Measurements from ENCODE around the gene DNAH10. TPM values are rescaled to one million over a fixed set of nuclear protein-coding genes. Genes with fewer than 3 reads are reported as not detected.

Gene DNAH10
- total RNA-seq, 1 experiment from 2014 or later: 0.30 TPM

- Histone ChIP-seq H3K9ac (ENCODE audit: low read length) (no peak overlapping the region), H3K4me1 (ENCODE audit: low read length) (no peaks in the 10 kb centered on the region), H3K9me3 (ENCODE audit: low read length) (no peaks in the 10 kb centered on the region), H3K9me2 (replicated peaks; ENCODE audit: insufficient read depth, low read length) (no peaks in the 10 kb centered on the region), H3K4me2 (ENCODE audit: low read depth, low read length, poor library complexity, severe bottlenecking) (no peak overlapping the region), H3K27ac (ENCODE audit: low read length) (no peak overlapping the region), H3K4me3 (ENCODE audit: low read length) (no peak overlapping the region), H4K20me1 (ENCODE audit: insufficient read depth, low read depth, low read length) (no peaks in the 10 kb centered on the region), H2AFZ (ENCODE audit: low read length) (no peak overlapping the region), H3K79me2 (ENCODE audit: low read length) (no peaks in the 10 kb centered on the region), H3K27me3 (ENCODE audit: low read length) (no peaks in the 10 kb centered on the region), H3K36me3 (ENCODE audit: insufficient read depth, low read length) (peaks cover 50% of the 10 kb centered on the region)
- DNase-seq: no peak
Measured at GRCh38 chr12:123750159-123750656, 11.9 kb upstream of the DNAH10 start.

GRCh38 chr12:123752046-123752445 lies 10.1 kb upstream of the DNAH10 start:
- H3K27me3 ChIP-seq (ENCODE audit: low read length): no peaks in the 10 kb centered on the region

GRCh38 chr12:123754041-123754772 lies 7.9 kb upstream of the DNAH10 start:
- Histone ChIP-seq H3K9me3 (ENCODE audit: low read length) (no peaks in the 10 kb centered on the region), H3K9ac (ENCODE audit: low read length) (no peak overlapping the region), H3K9me2 (replicated peaks; ENCODE audit: insufficient read depth, low read length) (no peaks in the 10 kb centered on the region), H3K4me1 (ENCODE audit: low read length) (no peaks in the 10 kb centered on the region), H3K4me3 (ENCODE audit: low read length) (no peak overlapping the region), H3K36me3 (ENCODE audit: insufficient read depth, low read length) (peaks cover 41% of the 10 kb centered on the region), H2AFZ (ENCODE audit: low read length) (no peak overlapping the region), H3K27ac (ENCODE audit: low read length) (no peak overlapping the region), H3K4me2 (ENCODE audit: low read depth, low read length, poor library complexity, severe bottlenecking) (no peak overlapping the region), H3K79me2 (ENCODE audit: low read length) (no peaks in the 10 kb centered on the region), H3K27me3 (ENCODE audit: low read length) (no peaks in the 10 kb centered on the region), H4K20me1 (ENCODE audit: insufficient read depth, low read depth, low read length) (no peaks in the 10 kb centered on the region)
- no peak for DNase-seq

More at GRCh38 chr12:123752046-123752445, 10.1 kb upstream of the DNAH10 start:
- Histone ChIP-seq H2AFZ (ENCODE audit: low read length) (no peak overlapping the region), H3K4me1 (ENCODE audit: low read length) (no peaks in the 10 kb centered on the region), H4K20me1 (ENCODE audit: insufficient read depth, low read depth, low read length) (no peaks in the 10 kb centered on the region), H3K36me3 (ENCODE audit: insufficient read depth, low read length) (peaks cover 50% of the 10 kb centered on the region), H3K9me2 (replicated peaks; ENCODE audit: insufficient read depth, low read length) (no peaks in the 10 kb centered on the region), H3K27ac (ENCODE audit: low read length) (no peak overlapping the region), H3K4me3 (ENCODE audit: low read length) (no peak overlapping the region), H3K9me3 (ENCODE audit: low read length) (no peaks in the 10 kb centered on the region), H3K4me2 (ENCODE audit: low read depth, low read length, poor library complexity, severe bottlenecking) (no peak overlapping the region), H3K79me2 (ENCODE audit: low read length) (no peaks in the 10 kb centered on the region), H3K9ac (ENCODE audit: low read length) (no peak overlapping the region)
- no peak for DNase-seq

- no peak for DNase-seq
- H3K4me1 ChIP-seq (ENCODE audit: low read length): peaks cover 14% of the 10 kb centered on the region
- no peak overlapping the region for H2AFZ ChIP-seq (ENCODE audit: low read length)
- no peak overlapping the region for H3K9ac ChIP-seq (ENCODE audit: low read length)
- H4K20me1 ChIP-seq (ENCODE audit: insufficient read depth, low read depth, low read length): no peaks in the 10 kb centered on the region
- H3K9me3 ChIP-seq (ENCODE audit: low read length): no peaks in the 10 kb centered on the region
- H3K27ac ChIP-seq (ENCODE audit: low read length): no peak overlapping the region
- no peaks in the 10 kb centered on the region for H3K79me2 ChIP-seq (ENCODE audit: low read length)
- H3K36me3 ChIP-seq (ENCODE audit: insufficient read depth, low read length): peaks cover 24% of the 10 kb centered on the region
- no peak overlapping the region for H3K4me2 ChIP-seq (ENCODE audit: low read depth, low read length, poor library complexity, severe bottlenecking)
- H3K27me3 ChIP-seq (ENCODE audit: low read length): no peaks in the 10 kb centered on the region
- H3K4me3 ChIP-seq (ENCODE audit: low read length): no peak overlapping the region
- no peaks in the 10 kb centered on the region for H3K9me2 ChIP-seq (replicated peaks; ENCODE audit: insufficient read depth, low read length)
Measured at GRCh38 chr12:123757561-123757960, 4.5 kb upstream of the DNAH10 start.

- no peaks in the 10 kb centered on the region for H3K9me2 ChIP-seq (replicated peaks; ENCODE audit: insufficient read depth, low read length)
- no peaks in the 10 kb centered on the region for H4K20me1 ChIP-seq (ENCODE audit: insufficient read depth, low read depth, low read length)
- H3K9ac ChIP-seq (ENCODE audit: low read length): no peak overlapping the region
- H3K9me3 ChIP-seq (ENCODE audit: low read length): no peaks in the 10 kb centered on the region
- no peak for DNase-seq
- H3K4me1 ChIP-seq (ENCODE audit: low read length): peaks cover 14% of the 10 kb centered on the region
- H3K27ac ChIP-seq (ENCODE audit: low read length): no peak overlapping the region
- H3K4me3 ChIP-seq (ENCODE audit: low read length): no peak overlapping the region
- H3K4me2 ChIP-seq (ENCODE audit: low read depth, low read length, poor library complexity, severe bottlenecking): no peak overlapping the region
- H3K79me2 ChIP-seq (ENCODE audit: low read length): no peaks in the 10 kb centered on the region
- no peaks in the 10 kb centered on the region for H3K27me3 ChIP-seq (ENCODE audit: low read length)
- no peak overlapping the region for H2AFZ ChIP-seq (ENCODE audit: low read length)
- H3K36me3 ChIP-seq (ENCODE audit: insufficient read depth, low read length): peaks cover 9% of the 10 kb centered on the region
Measured at GRCh38 chr12:123760267-123760938, 1.7 kb upstream of the DNAH10 start.

- Histone ChIP-seq H3K4me2 (ENCODE audit: low read depth, low read length, poor library complexity, severe bottlenecking) (peak overlapping the region; percentile 71), H3K4me3 (ENCODE audit: low read length) (peak overlapping the region; percentile 54; the same call in 1 of the 2 replicates), H3K9me2 (replicated peaks; ENCODE audit: insufficient read depth, low read length) (no peaks in the 10 kb centered on the region), H4K20me1 (ENCODE audit: insufficient read depth, low read depth, low read length) (no peaks in the 10 kb centered on the region), H3K36me3 (ENCODE audit: insufficient read depth, low read length) (peaks cover 6% of the 10 kb centered on the region; the same call in 1 of the 2 replicates), H3K79me2 (ENCODE audit: low read length) (no peaks in the 10 kb centered on the region), H3K4me1 (ENCODE audit: low read length) (peaks cover 14% of the 10 kb centered on the region), H2AFZ (ENCODE audit: low read length) (no peak overlapping the region), H3K27ac (ENCODE audit: low read length) (no peak overlapping the region), H3K27me3 (ENCODE audit: low read length) (no peaks in the 10 kb centered on the region), H3K9me3 (ENCODE audit: low read length) (no peaks in the 10 kb centered on the region), H3K9ac (ENCODE audit: low read length) (no peak overlapping the region)
- DNase-seq: no peak
Measured at GRCh38 chr12:123762715-123763052, 583 bp downstream of the DNAH10 start.

GRCh38 chr12:123763093-123763492 lies 992 bp downstream of the DNAH10 start:
- no peak overlapping the region for H3K4me3 ChIP-seq (ENCODE audit: low read length)
- peaks cover 3% of the 10 kb centered on the region; the same call in 1 of the 2 replicates for H3K36me3 ChIP-seq (ENCODE audit: insufficient read depth, low read length)
- H3K27me3 ChIP-seq (ENCODE audit: low read length): no peaks in the 10 kb centered on the region
- peaks cover 14% of the 10 kb centered on the region for H3K4me1 ChIP-seq (ENCODE audit: low read length)
- no peaks in the 10 kb centered on the region for H3K9me2 ChIP-seq (replicated peaks; ENCODE audit: insufficient read depth, low read length)
- no peak overlapping the region for H3K27ac ChIP-seq (ENCODE audit: low read length)
- H3K9me3 ChIP-seq (ENCODE audit: low read length): no peaks in the 10 kb centered on the region
- H3K9ac ChIP-seq (ENCODE audit: low read length): no peak overlapping the region
- DNase-seq: peak; percentile 46
- H2AFZ ChIP-seq (ENCODE audit: low read length): no peak overlapping the region
- no peaks in the 10 kb centered on the region for H3K79me2 ChIP-seq (ENCODE audit: low read length)
- H4K20me1 ChIP-seq (ENCODE audit: insufficient read depth, low read depth, low read length): no peaks in the 10 kb centered on the region
- H3K4me2 ChIP-seq (ENCODE audit: low read depth, low read length, poor library complexity, severe bottlenecking): no peak overlapping the region

GRCh38 chr12:123764109-123764508 lies 2.0 kb downstream of the DNAH10 start:
- Histone ChIP-seq H3K9me3 (ENCODE audit: low read length) (no peaks in the 10 kb centered on the region), H3K4me1 (ENCODE audit: low read length) (peaks cover 14% of the 10 kb centered on the region), H2AFZ (ENCODE audit: low read length) (no peak overlapping the region), H3K27me3 (ENCODE audit: low read length) (no peaks in the 10 kb centered on the region), H3K36me3 (ENCODE audit: insufficient read depth, low read length) (no peaks in the 10 kb centered on the region), H4K20me1 (ENCODE audit: insufficient read depth, low read depth, low read length) (no peaks in the 10 kb centered on the region), H3K79me2 (ENCODE audit: low read length) (no peaks in the 10 kb centered on the region), H3K9me2 (replicated peaks; ENCODE audit: insufficient read depth, low read length) (no peaks in the 10 kb centered on the region), H3K9ac (ENCODE audit: low read length) (no peak overlapping the region), H3K4me2 (ENCODE audit: low read depth, low read length, poor library complexity, severe bottlenecking) (no peak overlapping the region), H3K27ac (ENCODE audit: low read length) (no peak overlapping the region), H3K4me3 (ENCODE audit: low read length) (no peak overlapping the region)
- no peak for DNase-seq
